Activated CD8-positive, alpha-beta T cell treated with anti-CD3 and anti-CD28 coated beads for 36 hours (primary cell): Measurements from ENCODE around the gene JMJD8. TPM values are rescaled to one million over a fixed set of nuclear protein-coding genes. Genes with fewer than 3 reads are reported as not detected.

Source experiments
- ATAC-seq: fragments of 200-7000 bp; cut with Tn5 transposase; one replicate; pipeline ENCODE4 v1.10.0; 2021; ENCODE audit warnings: mild to moderate bottlenecking, moderate library complexity
- CTCF ChIA-PET: fragments of 350-600 bp; sonication (Branson Sonifier 250); formaldehyde crosslinking; loops from one replicate; lab custom pipeline; 2021; ENCODE audit warnings: antibody characterized with exemption; lab: Charles Lee
- POLR2A ChIA-PET: fragments of 350-600 bp; sonication (Branson Sonifier 250); formaldehyde crosslinking; loops from one replicate; lab custom pipeline; 2021; ENCODE audit warnings: antibody characterized with exemption; lab: Charles Lee
- DNase-seq: peaks from one replicate; pipeline ENCODE4 v3.0.0-alpha.2; 2020
- H3K27ac Mint-ChIP-seq: one replicate; pipeline ENCODE4 v1.8.0; 2021; ENCODE audit warnings: mild to moderate bottlenecking, mixed read lengths
- H3K27me3 Mint-ChIP-seq: one replicate; pipeline ENCODE4 v1.8.0; 2021; ENCODE audit warnings: mixed read lengths
- H3K36me3 Mint-ChIP-seq: one replicate; pipeline ENCODE4 v1.8.0; 2021; ENCODE audit warnings: low read depth, mixed read lengths
- H3K4me1 Mint-ChIP-seq: one replicate; pipeline ENCODE4 v1.8.0; 2021; ENCODE audit warnings: low read depth, mixed read lengths
- H3K4me3 Mint-ChIP-seq: one replicate; pipeline ENCODE4 v1.8.0; 2021; ENCODE audit warnings: mild to moderate bottlenecking, moderate library complexity, mixed read lengths
- H3K9me3 Mint-ChIP-seq: one replicate; pipeline ENCODE4 v1.8.0; 2021; ENCODE audit warnings: mixed read lengths
- CTCF ChIP-seq: fragments of 200-600 bp; IDR thresholded peaks from one replicate; pipeline ENCODE4 v1.8.0; 2022; ENCODE audit warnings: antibody characterized with exemption, mild to moderate bottlenecking
- intact Hi-C: fragments of 100-400 bp; cut with micrococcal nuclease; formaldehyde crosslinking; loops from one replicate; pipeline ENCODE4 v1.10.0; 2022
- total RNA-seq, 2 experiments: library from RNA; stranded (reverse); gene quantifications; one replicate each; pipeline ENCODE4 v1.2.3, GENCODE V29; 2021

Gene JMJD8
- total RNA-seq, 2 experiments from 2014 or later, result 26.2 to 28.7 TPM

- intact Hi-C loops, result no loop called here
- H3K27me3 Mint-ChIP-seq, result peaks cover 7% of the 10 kb centered on the region
- H3K4me3 Mint-ChIP-seq, result peak overlapping the region; percentile 11
- no peak for TF ChIP-seq CTCF
- CTCF ChIA-PET, result interaction anchor here (1.0 to 1.4 kb wide), 2 partner anchors 11 to 29 kb away, joined by 3 to 9 read pairs; partner anchors contain the start of genes RHOT2 and WDR90
- no peaks in the 10 kb centered on the region for H3K9me3 Mint-ChIP-seq
- POLR2A ChIA-PET, result interaction anchor here (0.5 to 1.4 kb wide), 6 partner anchors 8 to 1310 kb away, joined by 3 to 9 read pairs (median 3); partner anchors contain the start of genes RHOT2 and WDR90
- H3K36me3 Mint-ChIP-seq, result peaks cover 19% of the 10 kb centered on the region
- ATAC-seq, result no peak
- DNase-seq, result no peak
- peaks cover 34% of the 10 kb centered on the region for H3K4me1 Mint-ChIP-seq
- no peak overlapping the region for H3K27ac Mint-ChIP-seq
Measured at GRCh38 chr16:678209-678857, 5.8 kb downstream of the JMJD8 start.

GRCh38 chr16:677316-678190 is 6.6 kb downstream of the JMJD8 start:
- H3K9me3 Mint-ChIP-seq, result no peaks in the 10 kb centered on the region
- intact Hi-C loops, result no loop called here
- CTCF ChIA-PET, result interaction anchor here (0.8 to 1.1 kb wide), 2 partner anchors 10 to 29 kb away, joined by 3 read pairs; partner anchors contain the start of gene RHOT2

GRCh38 chr16:676913-677312 is 7.2 kb downstream of the JMJD8 start:
- CTCF ChIA-PET, result interaction anchor here (0.8 to 1.1 kb wide), 2 partner anchors 9 to 29 kb away, joined by 3 read pairs; partner anchors contain the start of gene RHOT2
- ATAC-seq (no peak), DNase-seq (no peak)
- no peak for TF ChIP-seq CTCF
- Mint-ChIP-seq H3K4me3 (no peak overlapping the region), H3K27me3 (peaks cover 7% of the 10 kb centered on the region), H3K36me3 (peaks cover 12% of the 10 kb centered on the region), H3K9me3 (no peaks in the 10 kb centered on the region), H3K27ac (no peak overlapping the region), H3K4me1 (peaks cover 21% of the 10 kb centered on the region)
- POLR2A ChIA-PET, result interaction anchor here (1.6 to 1.9 kb wide), 2 partner anchors 13 to 28 kb away, joined by 8 read pairs; partner anchors contain the start of genes WDR24 and WDR90
- intact Hi-C loops, result no loop called here

More at GRCh38 chr16:677316-678190, 6.6 kb downstream of the JMJD8 start:
- Mint-ChIP-seq H3K4me3 (no peak overlapping the region), H3K4me1 (peaks cover 26% of the 10 kb centered on the region), H3K36me3 (peaks cover 16% of the 10 kb centered on the region), H3K27me3 (peaks cover 7% of the 10 kb centered on the region), H3K27ac (no peak overlapping the region)
- no peak for TF ChIP-seq CTCF
- no peak for DNase-seq
- ATAC-seq, result no peak
- POLR2A ChIA-PET, result no interaction called here

- no peak overlapping the region for H3K27ac Mint-ChIP-seq
- DNase-seq, result no peak
- TF ChIP-seq CTCF, result no peak
- no peak overlapping the region for H3K4me3 Mint-ChIP-seq
- H3K9me3 Mint-ChIP-seq, result no peaks in the 10 kb centered on the region
- peaks cover 17% of the 10 kb centered on the region for H3K4me1 Mint-ChIP-seq
- ATAC-seq, result no peak
- ChIA-PET CTCF (interaction anchor here (1.1 to 1.7 kb wide), 3 partner anchors 9 to 29 kb away, joined by 3 read pairs; partner anchors contain the start of gene RHOT2), POLR2A (interaction anchor here (1.0 to 1.9 kb wide), 4 partner anchors 13 to 119 kb away, joined by 3 to 8 read pairs (median 6); partner anchors contain the start of genes WDR24 and WDR90)
- intact Hi-C loops, result no loop called here
- peaks cover 8% of the 10 kb centered on the region for H3K36me3 Mint-ChIP-seq
- peaks cover 7% of the 10 kb centered on the region for H3K27me3 Mint-ChIP-seq
Measured at GRCh38 chr16:676565-676902, 7.6 kb downstream of the JMJD8 start.
